ENCODE measurements around the gene LRRC4B. TPM values are rescaled to one million over a fixed set of nuclear protein-coding genes. Genes with fewer than 3 reads are reported as not detected.

The LRRC4B gene
- total and polyA plus RNA-seq, 2 donors (not counting 1 experiment from before 2014, with no cell fraction given) = 0.02 to 0.17 TPM

DNA sequence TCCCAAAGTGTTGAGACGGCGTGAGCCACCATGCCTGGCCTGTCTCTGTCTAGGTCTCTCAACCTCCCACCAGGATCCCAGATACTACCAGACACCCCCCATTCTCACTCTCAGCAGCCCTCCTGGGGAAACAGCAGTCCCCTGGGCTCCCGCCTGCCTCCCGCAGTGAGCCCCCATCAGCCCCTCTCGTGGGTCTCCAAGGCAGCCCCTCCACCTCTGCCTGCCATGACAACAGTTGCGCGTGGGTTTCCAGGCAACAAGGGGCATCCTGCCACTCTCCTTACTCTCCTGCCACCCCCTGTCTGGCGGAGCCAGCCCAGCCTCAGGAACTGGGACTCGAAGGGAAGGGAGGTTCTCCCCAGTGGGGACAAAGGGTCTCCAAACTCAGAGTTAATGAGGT, 5.2 kb downstream of the LRRC4B start:
- no peak overlapping the region for H2AFZ ChIP-seq (ENCODE audit: low read length)
- H3K27ac ChIP-seq (ENCODE audit: insufficient read depth, low read length) = no peak overlapping the region
- H3K79me2 ChIP-seq (ENCODE audit: control insufficient read depth, insufficient read depth, low read length) = no peaks in the 10 kb centered on the region
- no peaks in the 10 kb centered on the region for H3K27me3 ChIP-seq (ENCODE audit: control insufficient read depth, insufficient read depth, low read length)
- no peaks in the 10 kb centered on the region for H3K4me1 ChIP-seq (ENCODE audit: control insufficient read depth, extremely low read depth, insufficient read depth, low read length)
- no peak overlapping the region for H3K9ac ChIP-seq (ENCODE audit: insufficient read depth, low read length)
- H3K9me3 ChIP-seq (ENCODE audit: control insufficient read depth, insufficient read depth, low read depth, low read length) = no peaks in the 10 kb centered on the region
- no peak for DNase-seq (ENCODE audit: low read depth in 2 of 2)
- no peaks in the 10 kb centered on the region for H3K36me3 ChIP-seq (ENCODE audit: control insufficient read depth, insufficient read depth, low read length)
- no peaks in the 10 kb centered on the region for H4K20me1 ChIP-seq (ENCODE audit: control insufficient read depth, extremely low read depth, insufficient read depth, low read length)
- TF ChIP-seq, protein P1, sequence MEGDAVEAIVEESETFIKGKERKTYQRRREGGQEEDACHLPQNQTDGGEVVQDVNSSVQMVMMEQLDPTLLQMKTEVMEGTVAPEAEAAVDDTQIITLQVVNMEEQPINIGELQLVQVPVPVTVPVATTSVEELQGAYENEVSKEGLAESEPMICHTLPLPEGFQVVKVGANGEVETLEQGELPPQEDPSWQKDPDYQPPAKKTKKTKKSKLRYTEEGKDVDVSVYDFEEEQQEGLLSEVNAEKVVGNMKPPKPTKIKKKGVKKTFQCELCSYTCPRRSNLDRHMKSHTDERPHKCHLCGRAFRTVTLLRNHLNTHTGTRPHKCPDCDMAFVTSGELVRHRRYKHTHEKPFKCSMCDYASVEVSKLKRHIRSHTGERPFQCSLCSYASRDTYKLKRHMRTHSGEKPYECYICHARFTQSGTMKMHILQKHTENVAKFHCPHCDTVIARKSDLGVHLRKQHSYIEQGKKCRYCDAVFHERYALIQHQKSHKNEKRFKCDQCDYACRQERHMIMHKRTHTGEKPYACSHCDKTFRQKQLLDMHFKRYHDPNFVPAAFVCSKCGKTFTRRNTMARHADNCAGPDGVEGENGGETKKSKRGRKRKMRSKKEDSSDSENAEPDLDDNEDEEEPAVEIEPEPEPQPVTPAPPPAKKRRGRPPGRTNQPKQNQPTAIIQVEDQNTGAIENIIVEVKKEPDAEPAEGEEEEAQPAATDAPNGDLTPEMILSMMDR (conservative IDR thresholded peaks at IDR 0.05 in 1 of 2, IDR thresholded peaks at IDR 0.05 in 1 of 2; ENCODE audit: low read depth in 1 of 2, low read length in 2 of 2) = no peak
- TF ChIP-seq EZH2 (IDR thresholded peaks at IDR 0.05; ENCODE audit: low read length, missing control alignments) = no peak
- H3K4me3 ChIP-seq (replicated peaks in 1 of 4; ENCODE audit: control extremely low read depth in 1 of 4, insufficient read depth in 1 of 4, low read depth in 3 of 4, low read length in 4 of 4) = no peak overlapping the region
- no peak overlapping the region for H3K4me2 ChIP-seq (ENCODE audit: extremely low read depth, insufficient read depth, low read length)

- Histone ChIP-seq H3K36me3 (ENCODE audit: control insufficient read depth, insufficient read depth, low read length) (no peaks in the 10 kb centered on the region), H3K9ac (ENCODE audit: insufficient read depth, low read length) (no peak overlapping the region), H3K4me2 (ENCODE audit: extremely low read depth, insufficient read depth, low read length) (no peak overlapping the region), H3K9me3 (ENCODE audit: control insufficient read depth, insufficient read depth, low read depth, low read length) (no peaks in the 10 kb centered on the region), H2AFZ (ENCODE audit: low read length) (no peak overlapping the region), H4K20me1 (ENCODE audit: control insufficient read depth, extremely low read depth, insufficient read depth, low read length) (no peaks in the 10 kb centered on the region), H3K27ac (ENCODE audit: insufficient read depth, low read length) (no peak overlapping the region), H3K27me3 (ENCODE audit: control insufficient read depth, insufficient read depth, low read length) (no peaks in the 10 kb centered on the region), H3K4me1 (ENCODE audit: control insufficient read depth, extremely low read depth, insufficient read depth, low read length) (no peaks in the 10 kb centered on the region), H3K4me3 (replicated peaks in 1 of 4; ENCODE audit: control extremely low read depth in 1 of 4, insufficient read depth in 1 of 4, low read depth in 3 of 4, low read length in 4 of 4) (no peak overlapping the region), H3K79me2 (ENCODE audit: control insufficient read depth, insufficient read depth, low read length) (no peaks in the 10 kb centered on the region)
- no peak for DNase-seq (ENCODE audit: low read depth in 2 of 2)
- no peak for TF ChIP-seq EZH2 (IDR thresholded peaks at IDR 0.05; ENCODE audit: low read length, missing control alignments)
- TF ChIP-seq, protein P1 (conservative IDR thresholded peaks at IDR 0.05 in 1 of 2, IDR thresholded peaks at IDR 0.05 in 1 of 2; ENCODE audit: low read depth in 1 of 2, low read length in 2 of 2) = no peak
These were observed 5.9 kb downstream of the LRRC4B start for GRCh38 chr19:50562329-50562728.

GRCh38 chr19:50559636-50560035, 8.6 kb downstream of the LRRC4B start:
- TF ChIP-seq, protein P1 (conservative IDR thresholded peaks at IDR 0.05 in 1 of 2, IDR thresholded peaks at IDR 0.05 in 1 of 2; ENCODE audit: low read depth in 1 of 2, low read length in 2 of 2) = no peak
- TF ChIP-seq EZH2 (IDR thresholded peaks at IDR 0.05; ENCODE audit: low read length, missing control alignments) = no peak
- no peaks in the 10 kb centered on the region for H3K27me3 ChIP-seq (ENCODE audit: control insufficient read depth, insufficient read depth, low read length)

More at GRCh38 chr19:50559636-50560035, 8.6 kb downstream of the LRRC4B start:
- no peaks in the 10 kb centered on the region for H4K20me1 ChIP-seq (ENCODE audit: control insufficient read depth, extremely low read depth, insufficient read depth, low read length)
- no peak overlapping the region for H3K4me3 ChIP-seq (replicated peaks in 1 of 4; ENCODE audit: control extremely low read depth in 1 of 4, insufficient read depth in 1 of 4, low read depth in 3 of 4, low read length in 4 of 4)
- DNase-seq (ENCODE audit: low read depth in 2 of 2) = no peak
- H3K4me1 ChIP-seq (ENCODE audit: control insufficient read depth, extremely low read depth, insufficient read depth, low read length) = no peaks in the 10 kb centered on the region
- no peak overlapping the region for H2AFZ ChIP-seq (ENCODE audit: low read length)
- no peak overlapping the region for H3K9ac ChIP-seq (ENCODE audit: insufficient read depth, low read length)
- H3K27ac ChIP-seq (ENCODE audit: insufficient read depth, low read length) = no peak overlapping the region
- no peaks in the 10 kb centered on the region for H3K36me3 ChIP-seq (ENCODE audit: control insufficient read depth, insufficient read depth, low read length)
- H3K9me3 ChIP-seq (ENCODE audit: control insufficient read depth, insufficient read depth, low read depth, low read length) = no peaks in the 10 kb centered on the region
- H3K79me2 ChIP-seq (ENCODE audit: control insufficient read depth, insufficient read depth, low read length) = no peaks in the 10 kb centered on the region
- H3K4me2 ChIP-seq (ENCODE audit: extremely low read depth, insufficient read depth, low read length) = no peak overlapping the region

Data from fibroblast of lung (primary cell).